ENCODE results near the gene GCN1.

Gene GCN1

DNA sequence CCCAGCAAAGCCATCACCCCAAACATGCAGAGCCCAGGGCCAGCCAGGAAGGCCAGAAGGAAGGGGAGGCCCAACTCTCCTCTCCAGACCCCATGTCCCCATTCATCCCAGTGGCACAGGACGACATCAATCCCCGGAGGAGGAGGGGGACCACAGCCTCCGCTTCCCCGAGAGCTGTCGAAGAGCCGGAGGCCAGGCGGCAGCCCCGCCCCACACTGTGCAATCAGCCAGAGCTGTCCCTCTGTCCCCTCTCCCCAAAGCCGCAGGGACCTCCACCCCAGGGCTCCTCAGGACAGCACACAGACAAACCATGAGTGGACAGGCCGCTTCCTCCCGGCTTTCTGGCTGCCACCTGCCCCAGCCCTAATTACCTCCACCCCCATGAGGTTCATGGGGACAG, 94.8 kb downstream of the GCN1 start:
- no peak for TF ChIP-seq EZH2 (IDR thresholded peaks at IDR 0.05)
- TF ChIP-seq POLR2AphosphoS5 (IDR thresholded peaks at IDR 0.05; ENCODE audit: borderline replicate concordance, low read depth, low read length): no peak
- no peak for TF ChIP-seq FOXP2 (optimal IDR thresholded peaks at IDR 0.05; ENCODE audit: control extremely low read depth, extremely low read length, insufficient read depth)
- Histone ChIP-seq H3K27ac (no peak overlapping the region), H3K9me3 (ENCODE audit: low read depth, low read length) (no peaks in the 10 kb centered on the region), H3K9ac (ENCODE audit: insufficient read length) (no peak overlapping the region), H3K4me3 (no peak overlapping the region), H3K36me3 (ENCODE audit: insufficient read depth, low read length) (peaks cover 17% of the 10 kb centered on the region; the same call in 1 of the 2 replicates)
- no peak for DNase-seq (ENCODE audit: low read depth, low spot score)

DNA sequence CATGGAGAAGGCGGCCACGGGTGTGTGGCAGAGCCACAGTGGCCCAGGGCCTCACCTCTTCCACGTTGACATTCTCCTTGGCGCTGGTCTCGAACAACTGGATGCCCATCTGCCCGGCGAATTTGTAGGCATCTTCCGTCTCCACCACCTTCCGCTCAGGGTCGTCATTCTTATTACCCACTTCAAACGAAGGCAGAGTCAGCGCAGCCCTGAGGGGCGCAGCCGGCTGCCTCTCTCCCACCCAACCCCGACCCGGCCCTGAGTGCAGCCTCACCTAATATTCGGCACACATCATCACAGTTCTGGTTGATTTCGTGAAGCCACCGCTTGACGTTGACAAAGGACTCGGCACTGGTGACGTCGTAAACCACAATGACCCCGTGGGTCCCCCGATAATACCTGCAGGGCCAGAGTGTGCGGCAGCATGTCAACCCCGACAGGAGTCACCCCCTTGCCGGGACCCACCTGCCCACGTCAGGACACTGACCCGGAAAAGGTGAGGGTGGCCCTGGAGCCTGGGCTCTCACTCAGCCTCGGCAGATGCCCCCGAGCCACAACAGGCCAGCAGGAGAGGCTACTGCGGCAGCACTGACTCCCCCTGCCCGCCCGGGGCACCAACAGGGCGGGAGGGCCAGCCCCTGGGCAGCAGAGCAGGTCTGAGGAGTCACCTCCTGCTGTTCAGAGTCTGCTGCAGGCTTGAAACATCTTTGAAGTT, 95.6 kb downstream of the GCN1 start:
- no peak overlapping the region for H3K9ac ChIP-seq (ENCODE audit: insufficient read length)
- no peak for DNase-seq (ENCODE audit: low read depth, low spot score)
- H3K9me3 ChIP-seq (ENCODE audit: low read depth, low read length): no peaks in the 10 kb centered on the region
- H3K27ac ChIP-seq: no peak overlapping the region
- H3K36me3 ChIP-seq (ENCODE audit: insufficient read depth, low read length): peaks cover 17% of the 10 kb centered on the region; the same call in 1 of the 2 replicates
- TF ChIP-seq EZH2 (IDR thresholded peaks at IDR 0.05) (no peak), POLR2AphosphoS5 (IDR thresholded peaks at IDR 0.05; ENCODE audit: borderline replicate concordance, low read depth, low read length) (no peak), FOXP2 (optimal IDR thresholded peaks at IDR 0.05; ENCODE audit: control extremely low read depth, extremely low read length, insufficient read depth) (no peak)
- no peak overlapping the region for H3K4me3 ChIP-seq

- H3K27ac ChIP-seq: no peak overlapping the region
- TF ChIP-seq FOXP2 (optimal IDR thresholded peaks at IDR 0.05; ENCODE audit: control extremely low read depth, extremely low read length, insufficient read depth): no peak
- TF ChIP-seq POLR2AphosphoS5 (IDR thresholded peaks at IDR 0.05; ENCODE audit: borderline replicate concordance, low read depth, low read length): no peak
- no peak for TF ChIP-seq EZH2 (IDR thresholded peaks at IDR 0.05)
- H3K9me3 ChIP-seq (ENCODE audit: low read depth, low read length): no peaks in the 10 kb centered on the region
- DNase-seq (ENCODE audit: low read depth, low spot score): no peak
- no peak overlapping the region for H3K9ac ChIP-seq (ENCODE audit: insufficient read length)
- no peak overlapping the region for H3K4me3 ChIP-seq
- H3K36me3 ChIP-seq (ENCODE audit: insufficient read depth, low read length): peaks cover 10% of the 10 kb centered on the region; the same call in 1 of the 2 replicates
These were observed 97.8 kb downstream of the GCN1 start for GRCh38 chr12:120096671-120097202.

- Histone ChIP-seq H3K9me3 (ENCODE audit: low read depth, low read length) (no peaks in the 10 kb centered on the region), H3K9ac (ENCODE audit: insufficient read length) (no peak overlapping the region), H3K4me3 (no peak overlapping the region), H3K36me3 (ENCODE audit: insufficient read depth, low read length) (peaks cover 10% of the 10 kb centered on the region; the same call in 1 of the 2 replicates), H3K27ac (no peak overlapping the region)
- TF ChIP-seq EZH2 (IDR thresholded peaks at IDR 0.05): no peak
- no peak for TF ChIP-seq FOXP2 (optimal IDR thresholded peaks at IDR 0.05; ENCODE audit: control extremely low read depth, extremely low read length, insufficient read depth)
- TF ChIP-seq POLR2AphosphoS5 (IDR thresholded peaks at IDR 0.05; ENCODE audit: borderline replicate concordance, low read depth, low read length): no peak
- DNase-seq (ENCODE audit: low read depth, low spot score): no peak
These were observed 98.8 kb downstream of the GCN1 start for GRCh38 chr12:120095736-120096135.

DNA sequence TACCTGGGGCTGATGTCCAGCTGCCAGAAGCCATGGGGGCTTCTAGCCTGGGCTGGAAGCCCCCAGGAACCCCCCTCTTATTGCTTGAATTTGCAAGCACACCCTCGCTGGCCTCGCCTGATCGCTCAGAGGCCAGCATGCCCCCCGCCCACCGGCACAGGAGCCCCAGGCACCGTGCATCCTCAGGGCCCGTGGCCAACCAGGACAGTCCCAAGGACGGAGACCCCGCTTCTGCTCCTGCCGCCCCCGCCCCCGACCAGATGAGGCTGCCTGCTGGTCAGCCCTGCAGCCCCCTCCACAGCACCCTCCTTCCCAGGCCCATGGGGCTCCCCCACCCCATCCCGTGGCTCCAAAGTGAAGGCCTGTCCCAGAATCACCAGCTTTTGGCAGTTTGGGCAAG, 99.2 kb downstream of the GCN1 start:
- no peak for DNase-seq (ENCODE audit: low read depth, low spot score)
- peaks cover 10% of the 10 kb centered on the region; the same call in 1 of the 2 replicates for H3K36me3 ChIP-seq (ENCODE audit: insufficient read depth, low read length)
- no peak for TF ChIP-seq POLR2AphosphoS5 (IDR thresholded peaks at IDR 0.05; ENCODE audit: borderline replicate concordance, low read depth, low read length)
- no peak for TF ChIP-seq FOXP2 (optimal IDR thresholded peaks at IDR 0.05; ENCODE audit: control extremely low read depth, extremely low read length, insufficient read depth)
- no peak for TF ChIP-seq EZH2 (IDR thresholded peaks at IDR 0.05)
- no peak overlapping the region for H3K4me3 ChIP-seq
- H3K9me3 ChIP-seq (ENCODE audit: low read depth, low read length): no peaks in the 10 kb centered on the region
- no peak overlapping the region for H3K27ac ChIP-seq
- no peak overlapping the region for H3K9ac ChIP-seq (ENCODE audit: insufficient read length)

DNA sequence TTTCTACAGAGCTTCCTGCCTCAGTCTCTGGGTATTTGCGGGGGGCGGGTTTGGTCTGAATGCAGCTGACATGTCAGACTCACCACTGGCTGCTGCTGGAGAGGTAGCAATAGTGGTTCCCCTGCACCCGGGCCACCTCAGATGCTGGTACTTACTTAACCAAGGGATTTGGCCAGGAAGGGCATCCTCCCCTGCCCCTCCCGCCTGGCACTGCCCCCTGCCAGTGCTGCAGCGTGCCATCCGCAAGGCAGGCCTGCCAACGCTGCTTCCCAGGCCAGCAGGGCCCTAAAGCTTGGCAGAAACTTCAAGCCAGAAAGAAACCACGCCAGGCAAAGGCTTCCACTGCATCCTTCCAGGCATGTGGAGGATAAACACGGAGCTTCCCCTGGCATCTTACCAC, 100.0 kb downstream of the GCN1 start:
- Histone ChIP-seq H3K9me3 (ENCODE audit: low read depth, low read length) (no peaks in the 10 kb centered on the region), H3K27ac (peak overlapping the region; percentile 25; the same call in 1 of the 2 replicates), H3K36me3 (ENCODE audit: insufficient read depth, low read length) (peaks cover 10% of the 10 kb centered on the region; the same call in 1 of the 2 replicates), H3K9ac (ENCODE audit: insufficient read length) (no peak overlapping the region), H3K4me3 (no peak overlapping the region)
- TF ChIP-seq EZH2 (IDR thresholded peaks at IDR 0.05) (no peak), FOXP2 (optimal IDR thresholded peaks at IDR 0.05; ENCODE audit: control extremely low read depth, extremely low read length, insufficient read depth) (no peak)
- DNase-seq (ENCODE audit: low read depth, low spot score): no peak

- no peak for DNase-seq (ENCODE audit: low read depth, low spot score)
- TF ChIP-seq EZH2 (IDR thresholded peaks at IDR 0.05) (no peak), POLR2AphosphoS5 (IDR thresholded peaks at IDR 0.05; ENCODE audit: borderline replicate concordance, low read depth, low read length) (no peak)
- Histone ChIP-seq H3K36me3 (ENCODE audit: insufficient read depth, low read length) (peaks cover 10% of the 10 kb centered on the region; the same call in 1 of the 2 replicates), H3K4me3 (no peak overlapping the region), H3K9me3 (ENCODE audit: low read depth, low read length) (no peaks in the 10 kb centered on the region), H3K27ac (no peak overlapping the region), H3K9ac (ENCODE audit: insufficient read length) (no peak overlapping the region)
These were observed 100.7 kb downstream of the GCN1 start for GRCh38 chr12:120093592-120094355.

DNA sequence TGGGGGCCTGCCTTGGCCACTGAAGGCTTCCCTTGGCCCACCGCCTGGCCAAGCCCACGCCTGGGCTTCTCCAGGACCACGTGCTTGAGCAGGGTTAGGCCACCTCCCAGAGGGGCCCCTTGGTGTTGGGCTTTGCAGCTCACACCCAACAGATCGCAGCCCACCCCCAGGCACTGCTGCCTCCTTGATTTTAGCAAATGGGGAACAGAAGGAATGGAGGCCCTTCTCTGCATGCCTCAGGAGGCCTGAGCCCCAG, 101.3 kb downstream of the GCN1 start:
- TF ChIP-seq FOXP2 (optimal IDR thresholded peaks at IDR 0.05; ENCODE audit: control extremely low read depth, extremely low read length, insufficient read depth) (no peak), EZH2 (IDR thresholded peaks at IDR 0.05) (no peak), POLR2AphosphoS5 (IDR thresholded peaks at IDR 0.05; ENCODE audit: borderline replicate concordance, low read depth, low read length) (no peak)
- Histone ChIP-seq H3K27ac (no peak overlapping the region), H3K9me3 (ENCODE audit: low read depth, low read length) (no peaks in the 10 kb centered on the region), H3K4me3 (no peak overlapping the region), H3K9ac (ENCODE audit: insufficient read length) (no peak overlapping the region), H3K36me3 (ENCODE audit: insufficient read depth, low read length) (peaks cover 7% of the 10 kb centered on the region; the same call in 1 of the 2 replicates)
- DNase-seq (ENCODE audit: low read depth, low spot score): no peak

Data from SK-N-MC (cell line).